Endothelial cell of umbilical vein (primary cell): Measurements from ENCODE around the gene MVK. TPM values are rescaled to one million over a fixed set of nuclear protein-coding genes. Genes with fewer than 3 reads are reported as not detected.

Experiments
- BruUV-seq: library from RNA; stranded (reverse); fragments of 400-500 nt; replicated peaks from 2 replicates; lab custom pipeline; 2021; lab: Mats Ljungman, UMichigan
- CTCF ChIA-PET: fragments of 300-600, 350-600 bp; sonication (Branson Sonifier 250); formaldehyde crosslinking; loops from one replicate; lab custom pipeline; 2021; ENCODE audit warnings: antibody characterized with exemption, inconsistent platforms; lab: Charles Lee
- POLR2A ChIA-PET: fragments of 300-600, 350-600 bp; sonication (Branson Sonifier 250); formaldehyde crosslinking; loops from one replicate; lab custom pipeline; 2021; ENCODE audit warnings: antibody characterized with exemption, inconsistent platforms; lab: Charles Lee
- DNase-seq: peaks from one replicate; pipeline ENCODE4 v3.0.0-alpha.2; 2011; ENCODE audit warnings: low read depth, low spot score
- FAIRE-seq: peaks from 2 replicates; lab custom pipeline; 2011; peaks lifted over from hg19 to GRCh38; lab: Jason Lieb, UNC
- H2AFZ ChIP-seq: 2 replicates; pipeline ENCODE4 v1.6.0; 2012; ENCODE audit warnings: low read depth, low read length, control low read depth, inconsistent platforms
- H3K27ac ChIP-seq: 2 replicates; pipeline ENCODE4 v1.5.1; 2011; ENCODE audit warnings: low read depth, mild to moderate bottlenecking, control low read depth, low read length, moderate library complexity; ENCODE audit not compliant: insufficient read depth
- H3K27me3 ChIP-seq, 2 experiments: 2 replicates each; pipeline versions ENCODE4 v1.6.0 to v1.6.1; 2011; ENCODE audit warnings: low read length in 2 of 2, mixed read lengths in 1 of 2; ENCODE audit not compliant: control insufficient read depth in 2 of 2, insufficient read depth in 2 of 2
- H3K36me3 ChIP-seq, 2 experiments: 2 replicates in 1 of 2; 3 replicates in 1 of 2; pipeline ENCODE4 v1.5.1; 2011; ENCODE audit warnings: low read length in 2 of 2, mild to moderate bottlenecking in 1 of 2, moderate library complexity in 1 of 2; ENCODE audit not compliant: control insufficient read depth in 2 of 2, insufficient read depth in 2 of 2; ENCODE audit errors: extremely low read depth in 1 of 2
- H3K4me1 ChIP-seq: 3 replicates; pipeline ENCODE4 v1.5.1; 2011; ENCODE audit warnings: mild to moderate bottlenecking, low read length; ENCODE audit not compliant: control insufficient read depth, insufficient read depth; ENCODE audit errors: extremely low read depth
- H3K4me2 ChIP-seq: 2 replicates; pipeline ENCODE4 v1.6.1; 2011; ENCODE audit warnings: low read length, control low read depth, mixed read lengths; ENCODE audit not compliant: insufficient read depth
- H3K4me3 ChIP-seq, 3 experiments: fragments of 200-600 bp in 1 of 3; sonication (generic), shearing (Covaris generic) in 1 of 3; replicated peaks in 1 of 3; 2 replicates each; pipeline ENCODE4 v1.5.1; 2011 to 2016; ENCODE audit warnings: control low read depth in 3 of 3, low read length in 3 of 3, mild to moderate bottlenecking in 2 of 3, inconsistent platforms in 1 of 3, low read depth in 1 of 3, moderate library complexity in 1 of 3; ENCODE audit not compliant: insufficient read depth in 1 of 3
- H3K79me2 ChIP-seq: 2 replicates; pipeline ENCODE4 v1.6.0; 2012; ENCODE audit warnings: low read length, inconsistent platforms; ENCODE audit not compliant: control insufficient read depth, insufficient read depth
- H3K9ac ChIP-seq: replicated peaks from 2 replicates; pipeline ENCODE3; 2011; ENCODE audit warnings: low read length, control low read depth; ENCODE audit not compliant: insufficient read depth; ENCODE audit errors: extremely low read depth
- H3K9me1 ChIP-seq: replicated peaks from 3 replicates; pipeline ENCODE4 v1.6.0; 2011; ENCODE audit warnings: mild to moderate bottlenecking, low read length; ENCODE audit not compliant: control insufficient read depth, insufficient read depth; ENCODE audit errors: extremely low read depth
- H3K9me3 ChIP-seq: replicated peaks from 2 replicates; pipeline ENCODE4 v1.5.1; 2012; ENCODE audit warnings: low read length, inconsistent platforms; ENCODE audit not compliant: control insufficient read depth, insufficient read depth
- H4K20me1 ChIP-seq: replicated peaks from 2 replicates; pipeline ENCODE3; 2011; ENCODE audit warnings: mild to moderate bottlenecking, low read length; ENCODE audit not compliant: control insufficient read depth, insufficient read depth; ENCODE audit errors: extremely low read depth
- EZH2 ChIP-seq: IDR thresholded peaks from 2 replicates; pipeline ENCODE4 v1.6.1; 2012; ENCODE audit warnings: borderline replicate concordance, low read depth, mild to moderate bottlenecking, moderate library complexity, low read length, inconsistent platforms; ENCODE audit not compliant: severe bottlenecking
- FOS ChIP-seq: IDR thresholded peaks from 2 replicates; pipeline ENCODE4 v1.6.1; 2011; ENCODE audit warnings: mild to moderate bottlenecking, low read length, moderate library complexity, borderline replicate concordance; ENCODE audit not compliant: insufficient read depth
- GATA2 ChIP-seq: IDR thresholded peaks from 2 replicates; pipeline ENCODE4 v1.7.0; 2011; ENCODE audit warnings: low read depth, mild to moderate bottlenecking, moderate library complexity, mixed read lengths, low read length; ENCODE audit not compliant: insufficient read length, insufficient read depth
- JUN ChIP-seq: IDR thresholded peaks from 2 replicates; pipeline ENCODE4 v1.6.1; 2011; ENCODE audit warnings: borderline replicate concordance, low read depth; ENCODE audit not compliant: insufficient read length, insufficient read depth
- MYC ChIP-seq: IDR thresholded peaks from one replicate; pipeline ENCODE4 v1.6.1; 2011; ENCODE audit warnings: mild to moderate bottlenecking, low read depth, low read length
- POLR2A ChIP-seq: IDR thresholded peaks from 2 replicates; pipeline ENCODE4 v1.6.1; 2012; ENCODE audit warnings: low read depth, mild to moderate bottlenecking, control low read depth, low read length
- POLR2AphosphoS5 ChIP-seq: IDR thresholded peaks from 2 replicates; pipeline ENCODE4 v1.6.1; 2012; ENCODE audit warnings: low read depth, mild to moderate bottlenecking, control low read depth, low read length, moderate library complexity; ENCODE audit not compliant: insufficient read depth
- dilution Hi-C: fragments of 300-500 bp; cut with MboI; formaldehyde crosslinking; loops from one replicate; pipeline ENCODE4 v1.15.0; 2019; ENCODE audit warnings: low sequenced_read_pairs; ENCODE audit not compliant: extremely low pct_ligation_motif_present
- intact Hi-C: fragments of 100-400 bp; cut with micrococcal nuclease; formaldehyde crosslinking; loops from one replicate; pipeline ENCODE4 v1.10.0; 2022
- polyA plus RNA-seq, 4 experiments: library from polyadenylated mRNA; depleted of rRNA in 3 of 4; stranded (reverse) in 3 of 4; unstranded in 1 of 4; fragments of >200 nt; gene quantifications; 2 replicates each; pipeline versions ENCODE4 v1.2.1 to v1.2.3, GENCODE V29; 2011 to 2012; ENCODE audit warnings: missing spikeins in 1 of 4
- total RNA-seq: library from RNA; stranded (reverse); gene quantifications from 2 replicates; pipeline ENCODE4 v1.2.3, GENCODE V29; 2021
- TF ChIP-seq, protein P1 (sequence below): IDR thresholded peaks from 2 replicates; pipeline ENCODE4 v1.6.1; 2011; ENCODE audit not compliant: insufficient read depth, insufficient read length
- TF ChIP-seq, protein P2 (sequence below), 2 donors: IDR thresholded peaks; 1 replicate in 1 of 2; 2 replicates in 1 of 2; pipeline ENCODE4 v1.5.1; 2011; ENCODE audit warnings: low read length in 2 of 2, mild to moderate bottlenecking in 2 of 2, moderate library complexity in 2 of 2, control low read depth in 1 of 2, inconsistent platforms in 1 of 2, low read depth in 1 of 2; ENCODE audit not compliant: insufficient read depth in 1 of 2; ENCODE audit errors: extremely low read depth in 1 of 2

MVK gene
- total and polyA plus RNA-seq, 2 donors (not counting 3 experiments of a cell fraction or from before 2014, with no cell fraction given), result 32.6 to 42.6 TPM

DNA sequence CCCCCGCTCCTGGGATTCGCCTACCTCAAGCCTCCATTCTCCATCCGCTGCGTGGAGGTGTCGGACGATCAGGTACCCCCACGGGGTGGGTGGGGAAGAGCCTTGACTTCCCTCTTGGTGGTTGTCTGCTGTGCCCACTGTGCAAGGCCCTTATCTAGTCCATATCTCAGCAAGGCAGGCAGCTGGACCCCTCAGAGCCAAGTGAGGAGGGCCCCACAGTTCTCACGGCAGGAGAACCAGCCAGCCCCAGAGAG is 40.2 kb upstream of the MVK start:
- Histone ChIP-seq H3K9me3 (no peaks in the 10 kb centered on the region), H3K79me2 (no peaks in the 10 kb centered on the region), H3K4me1 (no peaks in the 10 kb centered on the region), H3K4me2 (no peak overlapping the region), H2AFZ (no peak overlapping the region), H3K9ac (no peak overlapping the region), H3K27me3 (no peaks in the 10 kb centered on the region), H3K9me1 (no peaks in the 10 kb centered on the region), H3K36me3 (peaks cover 0 to 20% of the 10 kb centered on the region in 2 experiments), H4K20me1 (no peaks in the 10 kb centered on the region), H3K4me3 (no peak overlapping the region), H3K27ac (no peak overlapping the region)
- FAIRE-seq (no peak), DNase-seq (no peak)
- POLR2A ChIA-PET, result no interaction called here
- intact Hi-C loops (no loop called here), dilution Hi-C loops (no loop called here)
- CTCF ChIA-PET, result interaction anchor here (1.0 kb wide), 1 partner anchor 8 kb away, joined by 3 read pairs; no protein-coding TSS in a partner anchor
- no TSS peak for BruUV-seq
- TF ChIP-seq MYC (no peak), FOS (no peak), POLR2A (no peak), GATA2 (no peak), EZH2 (no peak), POLR2AphosphoS5 (no peak), JUN (no peak)
- TF ChIP-seq, protein P1, sequence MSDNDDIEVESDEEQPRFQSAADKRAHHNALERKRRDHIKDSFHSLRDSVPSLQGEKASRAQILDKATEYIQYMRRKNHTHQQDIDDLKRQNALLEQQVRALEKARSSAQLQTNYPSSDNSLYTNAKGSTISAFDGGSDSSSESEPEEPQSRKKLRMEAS, result no peak
- TF ChIP-seq, protein P2, sequence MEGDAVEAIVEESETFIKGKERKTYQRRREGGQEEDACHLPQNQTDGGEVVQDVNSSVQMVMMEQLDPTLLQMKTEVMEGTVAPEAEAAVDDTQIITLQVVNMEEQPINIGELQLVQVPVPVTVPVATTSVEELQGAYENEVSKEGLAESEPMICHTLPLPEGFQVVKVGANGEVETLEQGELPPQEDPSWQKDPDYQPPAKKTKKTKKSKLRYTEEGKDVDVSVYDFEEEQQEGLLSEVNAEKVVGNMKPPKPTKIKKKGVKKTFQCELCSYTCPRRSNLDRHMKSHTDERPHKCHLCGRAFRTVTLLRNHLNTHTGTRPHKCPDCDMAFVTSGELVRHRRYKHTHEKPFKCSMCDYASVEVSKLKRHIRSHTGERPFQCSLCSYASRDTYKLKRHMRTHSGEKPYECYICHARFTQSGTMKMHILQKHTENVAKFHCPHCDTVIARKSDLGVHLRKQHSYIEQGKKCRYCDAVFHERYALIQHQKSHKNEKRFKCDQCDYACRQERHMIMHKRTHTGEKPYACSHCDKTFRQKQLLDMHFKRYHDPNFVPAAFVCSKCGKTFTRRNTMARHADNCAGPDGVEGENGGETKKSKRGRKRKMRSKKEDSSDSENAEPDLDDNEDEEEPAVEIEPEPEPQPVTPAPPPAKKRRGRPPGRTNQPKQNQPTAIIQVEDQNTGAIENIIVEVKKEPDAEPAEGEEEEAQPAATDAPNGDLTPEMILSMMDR (IDR thresholded peaks at IDR 0.05; ENCODE audit: extremely low read depth in 1 of 2, insufficient read depth in 1 of 2, low read depth in 1 of 2, low read length in 2 of 2), result no peak
